GM21825 (cell line): ENCODE measurements around the gene LEF1.

ENCODE experiments used
- ATAC-seq: cut with Tn5 transposase; IDR thresholded peaks from one replicate; pipeline ENCODE4 v1.9.1; 2021; ENCODE audit warnings: mild to moderate bottlenecking, moderate library complexity; ENCODE audit not compliant: unreplicated experiment

Gene LEF1

GRCh38 chr4:108115168-108115526, 53.6 kb downstream of the LEF1 start:
- ATAC-seq: no peak

GRCh38 chr4:108114503-108114902, 54.2 kb downstream of the LEF1 start:
- no peak for ATAC-seq

GRCh38 chr4:108113229-108113628, 55.5 kb downstream of the LEF1 start:
- no peak for ATAC-seq

GRCh38 chr4:108111781-108112180, 57.0 kb downstream of the LEF1 start:
- ATAC-seq: no peak

- no peak for ATAC-seq
Measured at GRCh38 chr4:108110450-108110849, 58.3 kb downstream of the LEF1 start.

GRCh38 chr4:108109997-108110416, 58.7 kb downstream of the LEF1 start:
- ATAC-seq: peak; percentile 82

GRCh38 chr4:108109111-108109510, 59.6 kb downstream of the LEF1 start:
- no peak for ATAC-seq

- no peak for ATAC-seq
Measured at GRCh38 chr4:108107729-108108382, 60.9 kb downstream of the LEF1 start.

GRCh38 chr4:108107101-108107500, 61.6 kb downstream of the LEF1 start:
- ATAC-seq: no peak

GRCh38 chr4:108106186-108106585, 62.5 kb downstream of the LEF1 start:
- no peak for ATAC-seq

- ATAC-seq: no peak
Measured at GRCh38 chr4:108103099-108103862, 65.5 kb downstream of the LEF1 start.

- ATAC-seq: no peak
Measured at GRCh38 chr4:108100827-108101226, 67.9 kb downstream of the LEF1 start.

GRCh38 chr4:108099838-108100237, 68.9 kb downstream of the LEF1 start:
- no peak for ATAC-seq

- no peak for ATAC-seq
Measured at GRCh38 chr4:108097990-108098553, 70.7 kb downstream of the LEF1 start.

- ATAC-seq: no peak
Measured at GRCh38 chr4:108094923-108095482, 73.7 kb downstream of the LEF1 start.

- no peak for ATAC-seq
Measured at GRCh38 chr4:108094131-108094530, 74.6 kb downstream of the LEF1 start.

- no peak for ATAC-seq
Measured at GRCh38 chr4:108092288-108092687, 76.4 kb downstream of the LEF1 start.

- ATAC-seq: no peak
Measured at GRCh38 chr4:108087293-108087967, 81.3 kb downstream of the LEF1 start.

- ATAC-seq: no peak
Measured at GRCh38 chr4:108081256-108081655, 87.5 kb downstream of the LEF1 start.

GRCh38 chr4:108080747-108081146, 88.0 kb downstream of the LEF1 start:
- no peak for ATAC-seq

- ATAC-seq: no peak
Measured at GRCh38 chr4:108078024-108078733, 90.6 kb downstream of the LEF1 start.
